CD14-positive monocyte (primary cell): ENCODE data around the gene SLAMF7. TPM values are rescaled to one million over a fixed set of nuclear protein-coding genes. Genes with fewer than 3 reads are reported as not detected.
A peak's percentile ranks its signal among the peaks of the same experiment; 100 is the strongest.

ENCODE experiments used
- DNase-seq, 3 donors: peaks; one replicate each; pipeline ENCODE4 v3.0.0-alpha.2; 2011 to 2022
- H2AFZ ChIP-seq: 2 replicates; pipeline ENCODE4 v1.6.0; 2012; ENCODE audit warnings: mild to moderate bottlenecking, low read depth, low read length, inconsistent platforms; ENCODE audit not compliant: insufficient read depth, poor library complexity, severe bottlenecking
- H3K27ac ChIP-seq, 2 donors: 1 replicate in 1 of 2; 2 replicates in 1 of 2; pipeline ENCODE4 v1.5.1; 2012 to 2013; ENCODE audit warnings: low read length in 2 of 2, control low read depth in 1 of 2, inconsistent platforms in 1 of 2, low read depth in 1 of 2, mild to moderate bottlenecking in 1 of 2
- H3K27me3 ChIP-seq, 2 donors: one replicate each; pipeline versions ENCODE4 v1.6.0 to v1.6.1; 2011 to 2013; ENCODE audit warnings: low read length in 2 of 2; ENCODE audit not compliant: control insufficient read depth in 2 of 2, insufficient read depth in 2 of 2
- H3K36me3 ChIP-seq, 2 donors: replicated peaks in 1 of 2; 1 replicate in 1 of 2; 2 replicates in 1 of 2; pipeline versions ENCODE4 v1.5.1 to v1.6.1; 2012 to 2013; ENCODE audit warnings: low read length in 2 of 2, control low read depth in 1 of 2, inconsistent platforms in 1 of 2, mild to moderate bottlenecking in 1 of 2; ENCODE audit not compliant: insufficient read depth in 2 of 2, control insufficient read depth in 1 of 2
- H3K4me1 ChIP-seq, 2 donors: 1 replicate in 1 of 2; 2 replicates in 1 of 2; pipeline versions ENCODE4 v1.5.1 to v1.6.1; 2012 to 2013; ENCODE audit warnings: low read length in 2 of 2, control low read depth in 1 of 2, inconsistent platforms in 1 of 2, mild to moderate bottlenecking in 1 of 2, moderate library complexity in 1 of 2; ENCODE audit not compliant: insufficient read depth in 2 of 2, control insufficient read depth in 1 of 2
- H3K4me2 ChIP-seq: replicated peaks from 2 replicates; pipeline ENCODE3; 2012; ENCODE audit warnings: low read length, moderate library complexity, mild to moderate bottlenecking; ENCODE audit not compliant: poor library complexity, severe bottlenecking; ENCODE audit errors: extremely low read depth
- H3K4me3 ChIP-seq, 3 experiments: fragments of 200-600 bp in 1 of 3; sonication (generic) in 1 of 3; replicated peaks in 1 of 3; 1 replicate in 2 of 3; 2 replicates in 1 of 3; pipeline ENCODE4 v1.5.1; 2011 to 2013; ENCODE audit warnings: low read length in 3 of 3, mild to moderate bottlenecking in 3 of 3, control low read depth in 2 of 3, low read depth in 2 of 3, inconsistent platforms in 1 of 3, moderate library complexity in 1 of 3
- H3K79me2 ChIP-seq: 2 replicates; pipeline ENCODE4 v1.6.0; 2012; ENCODE audit warnings: mild to moderate bottlenecking, control low read depth, inconsistent platforms, low read length, moderate library complexity; ENCODE audit not compliant: insufficient read depth
- H3K9ac ChIP-seq: 2 replicates; pipeline ENCODE4 v1.6.0; 2017; ENCODE audit warnings: low read length, mild to moderate bottlenecking; ENCODE audit not compliant: insufficient read depth, poor library complexity, severe bottlenecking
- H3K9me3 ChIP-seq, 2 donors: replicated peaks in 1 of 2; 1 replicate in 1 of 2; 2 replicates in 1 of 2; pipeline versions ENCODE4 v1.5.1 to v1.6.1; 2012 to 2013; ENCODE audit warnings: low read length in 2 of 2, control low read depth in 1 of 2; ENCODE audit not compliant: control insufficient read depth in 1 of 2, insufficient read depth in 1 of 2
- H4K20me1 ChIP-seq: 2 replicates; pipeline ENCODE4 v1.6.0; 2012; ENCODE audit warnings: mild to moderate bottlenecking, low read length, control low read depth, moderate library complexity; ENCODE audit not compliant: insufficient read depth
- H3K27ac Mint-ChIP-seq, 7 donors: one replicate each; pipeline ENCODE4 v1.8.0; 2020; ENCODE audit warnings: mild to moderate bottlenecking in 7 of 7, mixed read lengths in 7 of 7, moderate library complexity in 6 of 7, inconsistent platforms in 2 of 7
- H3K27me3 Mint-ChIP-seq, 3 donors: one replicate each; pipeline ENCODE4 v1.8.0; 2021 to 2022; ENCODE audit warnings: low read depth in 3 of 3, mild to moderate bottlenecking in 3 of 3, mixed read lengths in 3 of 3, moderate library complexity in 3 of 3, inconsistent platforms in 1 of 3
- H3K36me3 Mint-ChIP-seq, 2 donors: one replicate each; pipeline ENCODE4 v1.8.0; 2020; ENCODE audit warnings: mixed read lengths in 2 of 2, inconsistent platforms in 1 of 2, mild to moderate bottlenecking in 1 of 2
- H3K4me1 Mint-ChIP-seq: one replicate; pipeline ENCODE4 v1.8.0; 2020; ENCODE audit warnings: mild to moderate bottlenecking, mixed read lengths
- H3K4me3 Mint-ChIP-seq, 2 donors: one replicate each; pipeline ENCODE4 v1.8.0; 2020; ENCODE audit warnings: mild to moderate bottlenecking in 2 of 2, mixed read lengths in 2 of 2, moderate library complexity in 1 of 2
- H3K9me3 Mint-ChIP-seq, 7 donors: one replicate each; pipeline ENCODE4 v1.8.0; 2020 to 2022; ENCODE audit warnings: mixed read lengths in 7 of 7, mild to moderate bottlenecking in 6 of 7, moderate library complexity in 6 of 7, inconsistent platforms in 2 of 7
- CTCF ChIP-seq: fragments of 200-600 bp; IDR thresholded peaks from one replicate; pipeline ENCODE4 v1.8.0; 2022; ENCODE audit warnings: antibody characterized with exemption, mild to moderate bottlenecking
- WGBS: methylation state at CpG from one replicate; pipeline ENCODE4 v1.1.5; 2013; ENCODE audit warnings: missing lambda C conversion rate; ENCODE audit not compliant: insufficient coverage; 5-methylcytosine and 5-hydroxymethylcytosine counted together
- intact Hi-C, 2 donors: fragments of 100-400 bp; cut with micrococcal nuclease; formaldehyde crosslinking; loops; one replicate each; pipeline versions ENCODE4 v1.15.0 to v1.15.1; 2023
- polyA plus RNA-seq, 3 donors: library from polyadenylated mRNA; depleted of rRNA in 1 of 3; unstranded in 2 of 3; stranded (reverse) in 1 of 3; fragments of 300-500 nt in 2 of 3; fragments of >200 nt in 1 of 3; fragmentation: Illumina TruSeq in 2 of 3; gene quantifications; 1 replicate in 2 of 3; 2 replicates in 1 of 3; pipeline ENCODE4 v1.2.3, GENCODE V29; 2012 to 2021

SLAMF7 gene
- polyA plus RNA-seq, 3 donors: 15.4 to 16.0 (median 15.8) TPM

- Histone ChIP-seq H3K9me3 (no peaks in the 10 kb centered on the region), H2AFZ (no peak overlapping the region), H3K27me3 (no peaks in the 10 kb centered on the region), H3K4me3 (no peak overlapping the region), H3K27ac (no peak overlapping the region), H3K36me3 (no peaks in the 10 kb centered on the region), H3K9ac (no peak overlapping the region), H3K79me2 (no peaks in the 10 kb centered on the region), H3K4me1 (no peaks in the 10 kb centered on the region), H4K20me1 (no peaks in the 10 kb centered on the region), H3K4me2 (no peak overlapping the region)
- Mint-ChIP-seq H3K27me3 (peaks cover 0 to 3% (median 3%) of the 10 kb centered on the region in 3 donors), H3K36me3 (no peaks in the 10 kb centered on the region), H3K27ac (peak overlapping the region in 1 of 7 donors; percentile 66), H3K4me1 (no peaks in the 10 kb centered on the region), H3K9me3 (peaks cover 0 to 2% (median 0%) of the 10 kb centered on the region in 7 donors), H3K4me3 (no peak overlapping the region)
- TF ChIP-seq CTCF: no peak
- intact Hi-C loops: no loop called here
- DNase-seq: no peak
Measured at GRCh38 chr1:160759740-160760139, 20.7 kb downstream of the SLAMF7 start.

- Mint-ChIP-seq H3K4me1 (no peaks in the 10 kb centered on the region), H3K9me3 (peaks cover 0 to 2% (median 0%) of the 10 kb centered on the region in 7 donors), H3K36me3 (no peaks in the 10 kb centered on the region), H3K4me3 (no peak overlapping the region), H3K27me3 (peaks cover 0 to 3% (median 0%) of the 10 kb centered on the region in 3 donors), H3K27ac (no peak overlapping the region)
- no peak for DNase-seq
- intact Hi-C loops: no loop called here
- H3K4me2 ChIP-seq: no peak overlapping the region
- H4K20me1 ChIP-seq: no peaks in the 10 kb centered on the region
- H3K4me1 ChIP-seq: no peaks in the 10 kb centered on the region
- no peak overlapping the region for H3K4me3 ChIP-seq
- no peak overlapping the region for H2AFZ ChIP-seq
- H3K27ac ChIP-seq: no peak overlapping the region
- H3K79me2 ChIP-seq: no peaks in the 10 kb centered on the region
- WGBS: no CpG with 5 or more reads among the region's 4 CpGs
- H3K36me3 ChIP-seq: no peaks in the 10 kb centered on the region
- H3K27me3 ChIP-seq: no peaks in the 10 kb centered on the region
- TF ChIP-seq CTCF: no peak
- H3K9me3 ChIP-seq: no peaks in the 10 kb centered on the region
- H3K9ac ChIP-seq: no peak overlapping the region
Measured at GRCh38 chr1:160761046-160761445, 22.0 kb downstream of the SLAMF7 start.
